Measurements from ENCODE around the gene ELL2. TPM values are rescaled to one million over a fixed set of nuclear protein-coding genes. Genes with fewer than 3 reads are reported as not detected.

Gene ELL2
- total RNA-seq, 3 donors from 2014 or later, result 95.7 to 211 (median 168) TPM

GRCh38 chr5:95920822-95921221 lies 40.8 kb downstream of the ELL2 start:
- no peak for DNase-seq (ENCODE audit: low spot score in 2 of 2)
- H3K36me3 ChIP-seq, result no peaks in the 10 kb centered on the region
- no peak overlapping the region for H3K4me3 ChIP-seq
- no peaks in the 10 kb centered on the region for H3K27me3 ChIP-seq
- no peaks in the 10 kb centered on the region for H3K4me1 ChIP-seq
- H3K27ac ChIP-seq, result no peak overlapping the region
- no peak for TF ChIP-seq CTCF (IDR thresholded peaks at IDR 0.05)
- TF ChIP-seq POLR2A (IDR thresholded peaks at IDR 0.05), result no peak
- TF ChIP-seq POLR2AphosphoS5 (IDR thresholded peaks at IDR 0.05), result no peak
- intact Hi-C loops (cut with DNase I; ENCODE audit: low total_unique reads), result no loop called here
- H3K9me3 ChIP-seq, result no peaks in the 10 kb centered on the region

- Histone ChIP-seq H3K36me3 (no peaks in the 10 kb centered on the region), H3K4me3 (no peak overlapping the region), H3K27ac (no peak overlapping the region), H3K4me1 (no peaks in the 10 kb centered on the region), H3K9me3 (no peaks in the 10 kb centered on the region), H3K27me3 (no peaks in the 10 kb centered on the region)
- no peak for DNase-seq (ENCODE audit: low spot score in 2 of 2)
- intact Hi-C loops (cut with DNase I; ENCODE audit: low total_unique reads), result no loop called here
- TF ChIP-seq POLR2A (IDR thresholded peaks at IDR 0.05) (no peak), POLR2AphosphoS5 (IDR thresholded peaks at IDR 0.05) (no peak), CTCF (IDR thresholded peaks at IDR 0.05) (no peak)
Observed at GRCh38 chr5:95919658-95920057, 42.0 kb downstream of the ELL2 start.

GRCh38 chr5:95918421-95919006 lies 43.1 kb downstream of the ELL2 start:
- Histone ChIP-seq H3K4me3 (no peak overlapping the region), H3K27ac (no peak overlapping the region), H3K9me3 (no peaks in the 10 kb centered on the region), H3K27me3 (no peaks in the 10 kb centered on the region), H3K4me1 (no peaks in the 10 kb centered on the region), H3K36me3 (no peaks in the 10 kb centered on the region)
- intact Hi-C loops (cut with DNase I; ENCODE audit: low total_unique reads), result no loop called here
- TF ChIP-seq POLR2AphosphoS5 (IDR thresholded peaks at IDR 0.05) (no peak), CTCF (IDR thresholded peaks at IDR 0.05) (no peak), POLR2A (IDR thresholded peaks at IDR 0.05) (no peak)
- no peak for DNase-seq (ENCODE audit: low spot score in 2 of 2)

- DNase-seq (ENCODE audit: low spot score in 2 of 2), result no peak
- H3K27me3 ChIP-seq, result no peaks in the 10 kb centered on the region
- intact Hi-C loops (cut with DNase I; ENCODE audit: low total_unique reads), result no loop called here
- no peaks in the 10 kb centered on the region for H3K4me1 ChIP-seq
- H3K9me3 ChIP-seq, result no peaks in the 10 kb centered on the region
- no peaks in the 10 kb centered on the region for H3K36me3 ChIP-seq
- TF ChIP-seq CTCF (IDR thresholded peaks at IDR 0.05), result no peak
- TF ChIP-seq POLR2AphosphoS5 (IDR thresholded peaks at IDR 0.05), result no peak
- no peak for TF ChIP-seq POLR2A (IDR thresholded peaks at IDR 0.05)
- no peak overlapping the region for H3K4me3 ChIP-seq
- H3K27ac ChIP-seq, result no peak overlapping the region
Observed at GRCh38 chr5:95917207-95917606, 44.4 kb downstream of the ELL2 start.

- intact Hi-C loops (cut with DNase I; ENCODE audit: low total_unique reads), result no loop called here
- H3K36me3 ChIP-seq, result no peaks in the 10 kb centered on the region
- no peaks in the 10 kb centered on the region for H3K27me3 ChIP-seq
- H3K9me3 ChIP-seq, result no peaks in the 10 kb centered on the region
- DNase-seq (ENCODE audit: low spot score in 2 of 2), result no peak
- H3K4me1 ChIP-seq, result no peaks in the 10 kb centered on the region
- H3K27ac ChIP-seq, result no peak overlapping the region
- H3K4me3 ChIP-seq, result no peak overlapping the region
- TF ChIP-seq POLR2A (IDR thresholded peaks at IDR 0.05) (no peak), CTCF (IDR thresholded peaks at IDR 0.05) (no peak), POLR2AphosphoS5 (IDR thresholded peaks at IDR 0.05) (no peak)
Observed at GRCh38 chr5:95916687-95917085, 45.0 kb downstream of the ELL2 start.
